GM21423 (cell line): Measurements from ENCODE around the gene ANKRD13D.
"Not testable (repeated sequence)": the region's sequence is repeated elsewhere in the genome, so short reads cannot be mapped to it uniquely, and the experiment has no call there.

Source experiments
- ATAC-seq: cut with Tn5 transposase; IDR thresholded peaks from one replicate; pipeline ENCODE4 v1.9.1; 2021; ENCODE audit warnings: mild to moderate bottlenecking, moderate library complexity; ENCODE audit not compliant: unreplicated experiment

The ANKRD13D gene

DNA sequence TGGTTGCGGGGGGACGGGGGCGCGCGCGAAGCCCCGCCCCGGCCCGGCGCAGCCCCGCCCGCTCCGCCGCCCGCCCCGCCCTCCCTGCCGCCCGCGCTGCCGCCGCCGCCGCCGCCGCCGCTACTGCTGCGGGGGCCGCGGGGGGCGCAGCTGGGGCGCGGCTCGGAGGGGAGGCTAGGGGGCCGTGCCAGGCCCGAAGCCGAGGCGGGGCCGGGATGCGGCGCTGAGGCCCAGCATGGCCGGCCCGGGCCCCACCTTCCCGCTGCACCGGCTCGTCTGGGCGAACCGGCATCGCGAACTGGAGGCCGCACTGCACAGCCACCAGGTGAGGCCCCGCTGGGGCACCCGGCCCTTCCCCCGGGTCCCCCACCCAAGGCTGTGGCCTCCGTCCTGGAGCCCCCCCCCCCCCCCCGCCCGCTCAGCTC, at the start of gene ANKRD13D:
ANKRD13D (plus strand) TSS at position 78 of the 425 bp plus-strand sequence; CDS start at position 236, 158 bp downstream.
- no peak for ATAC-seq

DNA sequence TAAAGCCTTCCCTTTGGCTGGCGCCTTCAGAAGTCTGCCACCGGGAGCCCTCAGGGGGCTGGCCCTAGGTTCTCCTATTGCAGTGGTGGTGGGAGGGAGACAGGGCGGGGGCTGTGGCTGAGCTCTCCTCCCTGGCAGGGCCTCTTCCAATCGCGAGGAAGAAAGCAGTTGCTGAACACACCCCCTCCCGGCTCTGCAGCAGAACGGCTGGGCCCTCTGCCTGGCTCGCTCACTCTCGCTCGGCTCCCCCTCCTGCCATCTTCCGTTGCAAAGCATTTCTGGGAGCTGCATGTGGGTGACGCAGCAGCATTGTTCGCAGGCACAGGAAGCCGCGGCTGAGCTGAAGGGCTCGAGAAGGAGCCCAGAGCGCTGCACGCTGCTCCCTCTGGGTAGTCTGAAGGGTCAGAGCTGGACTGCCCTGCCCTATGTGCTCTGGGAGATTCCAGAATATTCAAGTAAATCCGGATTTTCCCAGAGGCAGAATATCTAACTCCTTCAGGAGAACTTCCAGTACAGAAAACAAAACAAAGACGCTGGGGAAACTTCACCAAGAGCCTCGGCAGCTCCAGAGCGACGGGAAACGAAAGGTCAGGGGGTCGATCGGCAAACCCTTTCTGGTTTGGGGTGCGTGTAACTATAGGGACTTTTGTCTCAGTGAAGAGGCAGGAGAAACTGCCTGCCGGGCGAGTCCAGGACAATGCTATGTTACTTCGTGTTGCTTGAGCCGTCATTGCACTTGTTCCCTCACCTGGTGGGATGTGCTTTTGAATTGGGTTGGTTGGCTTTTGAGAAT, 49.1 kb upstream of the ANKRD13D start:
- peak; percentile 88 for ATAC-seq

DNA sequence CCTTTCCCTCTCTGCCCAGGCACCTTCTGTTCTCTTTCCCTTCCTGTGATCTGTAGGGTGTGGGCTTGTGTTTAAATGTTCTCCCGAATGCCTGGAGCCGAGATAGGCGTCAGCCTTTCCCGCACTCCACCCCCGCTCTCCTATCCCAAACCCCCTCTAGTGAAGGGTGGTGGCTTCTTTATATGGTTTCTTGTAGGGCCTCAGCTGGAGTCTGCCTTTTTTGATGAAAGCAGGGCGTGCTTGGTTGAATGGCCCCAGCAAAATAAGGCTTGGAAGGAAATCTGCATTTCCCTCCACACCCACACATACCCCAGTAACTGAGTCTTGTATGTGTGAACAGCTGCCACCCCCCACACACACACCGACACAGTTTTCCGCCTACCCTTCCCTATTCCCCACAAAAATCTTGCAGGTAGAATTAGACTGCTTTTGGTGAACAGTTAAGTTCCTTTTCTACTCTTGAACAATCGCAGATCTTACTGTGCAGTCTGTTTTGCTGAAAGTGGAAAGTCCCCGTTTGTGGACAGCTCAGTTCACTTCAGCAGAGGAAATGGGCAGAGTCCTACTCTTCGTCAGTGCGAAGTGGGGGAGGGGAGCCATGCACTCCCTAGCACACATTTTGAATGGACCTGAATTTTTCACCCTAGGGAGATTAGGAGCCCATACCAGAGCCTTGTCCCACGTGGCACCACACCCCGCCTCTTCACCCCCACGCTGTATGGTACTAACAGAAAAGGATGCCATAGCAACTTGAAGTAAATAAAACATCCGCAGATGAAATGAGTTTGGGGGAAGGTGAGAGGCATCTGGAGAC, 48.3 kb upstream of the ANKRD13D start:
- ATAC-seq, result peak; percentile 28

DNA sequence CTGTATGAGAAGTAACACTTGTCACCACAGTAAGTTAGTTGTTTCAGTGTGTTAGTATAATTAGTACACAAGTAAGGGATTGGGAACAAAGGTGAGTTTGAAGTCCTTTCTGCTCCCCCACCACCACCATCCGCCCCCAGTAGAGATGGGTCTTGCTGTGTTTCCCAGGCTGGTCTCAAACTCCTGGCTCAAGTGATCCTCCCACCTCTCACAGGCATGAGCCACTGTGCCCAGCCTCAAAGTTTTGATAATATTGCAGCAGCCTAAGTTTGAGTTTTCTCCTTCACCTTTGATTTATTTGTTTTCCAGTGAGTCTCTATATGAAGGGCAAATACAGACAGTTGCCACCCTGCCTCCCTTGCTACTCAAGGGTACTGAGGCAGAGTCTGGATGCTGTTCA, 46.6 kb upstream of the ANKRD13D start:
- no peak for ATAC-seq

DNA sequence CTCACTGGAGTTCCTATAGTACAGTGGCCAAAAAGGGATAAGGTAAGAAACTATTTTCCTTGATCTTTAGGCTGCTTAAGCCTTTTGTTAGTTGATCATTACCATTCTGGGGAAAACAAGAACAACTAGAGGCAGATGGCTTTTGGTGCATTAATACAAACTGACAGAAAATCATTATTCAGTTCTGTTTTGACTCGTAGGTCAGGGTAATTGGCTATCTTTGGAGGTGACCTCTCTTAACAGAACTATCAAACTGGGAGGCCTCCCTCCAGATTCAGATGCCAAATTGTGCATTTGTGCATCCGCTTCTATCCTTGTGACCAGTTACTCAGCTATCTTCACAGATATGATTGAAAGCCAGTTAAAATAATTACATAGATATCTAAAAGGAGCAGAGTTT, 46.1 kb upstream of the ANKRD13D start:
- ATAC-seq, result no peak

DNA sequence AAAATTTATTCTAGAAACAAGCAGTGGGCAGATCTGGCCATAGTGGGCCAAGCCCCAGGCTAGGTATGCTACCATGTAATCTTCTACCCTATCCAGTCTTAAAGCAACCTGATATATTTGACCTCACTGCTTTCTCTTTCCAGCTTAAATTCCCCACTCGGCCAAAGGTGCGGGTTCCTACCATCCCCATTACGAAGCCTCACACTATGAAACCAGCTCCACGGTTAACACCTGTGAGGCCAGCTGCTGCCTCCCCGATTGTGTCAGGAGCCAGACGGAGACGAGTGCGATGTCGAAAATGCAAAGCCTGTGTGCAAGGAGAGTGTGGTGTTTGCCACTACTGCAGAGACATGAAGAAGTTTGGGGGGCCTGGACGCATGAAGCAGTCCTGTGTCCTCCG, 44.1 kb upstream of the ANKRD13D start:
- ATAC-seq, result no peak

DNA sequence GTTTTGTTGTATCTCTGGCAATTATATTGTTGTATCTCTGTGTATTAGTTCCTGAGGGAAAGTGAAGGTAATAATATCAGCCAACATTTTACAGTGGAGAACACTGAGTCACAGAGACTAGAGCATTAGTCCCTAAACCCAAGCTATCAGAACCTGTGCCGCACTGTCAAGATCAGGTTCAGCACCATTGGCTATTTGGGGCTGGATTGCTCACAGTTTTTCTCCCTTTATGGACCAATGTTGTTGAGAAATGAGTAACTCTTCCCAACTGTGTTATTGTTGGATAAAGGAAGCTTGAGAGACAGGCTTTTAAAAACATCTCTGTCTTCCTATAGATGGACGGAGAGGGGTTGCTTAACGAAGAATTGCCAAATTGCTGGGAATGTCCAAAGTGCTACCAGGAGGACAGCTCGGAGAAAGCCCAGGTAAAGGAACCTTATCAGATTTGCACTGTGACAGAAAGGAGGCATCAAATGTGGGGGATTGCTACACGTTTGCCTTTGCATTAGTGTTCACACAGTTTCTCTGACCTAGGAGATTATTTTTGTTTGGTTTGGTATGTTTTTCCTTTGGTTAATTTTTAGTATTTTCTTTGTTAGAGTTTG, 41.1 kb upstream of the ANKRD13D start:
- ATAC-seq, result no peak

DNA sequence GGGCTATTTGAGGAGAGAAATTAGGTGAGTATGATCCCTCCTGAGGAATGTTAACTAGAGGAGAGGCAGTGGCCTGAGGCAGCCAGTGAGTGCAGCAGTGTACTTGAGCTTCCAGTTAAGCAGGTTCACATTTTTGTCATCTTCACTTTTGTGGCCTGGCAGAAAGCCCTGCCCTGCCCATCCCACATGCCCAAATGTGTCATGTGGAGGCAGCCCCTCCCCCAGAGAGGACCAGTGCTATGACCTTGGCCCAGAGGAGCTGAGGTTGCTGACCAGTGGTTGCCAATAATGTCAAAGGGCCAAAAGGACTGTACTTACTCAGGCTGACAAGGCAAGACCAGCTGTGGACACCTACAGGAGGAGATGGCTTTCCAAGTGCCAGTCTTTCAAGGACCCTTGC, 40.5 kb upstream of the ANKRD13D start:
- ATAC-seq, result no peak

DNA sequence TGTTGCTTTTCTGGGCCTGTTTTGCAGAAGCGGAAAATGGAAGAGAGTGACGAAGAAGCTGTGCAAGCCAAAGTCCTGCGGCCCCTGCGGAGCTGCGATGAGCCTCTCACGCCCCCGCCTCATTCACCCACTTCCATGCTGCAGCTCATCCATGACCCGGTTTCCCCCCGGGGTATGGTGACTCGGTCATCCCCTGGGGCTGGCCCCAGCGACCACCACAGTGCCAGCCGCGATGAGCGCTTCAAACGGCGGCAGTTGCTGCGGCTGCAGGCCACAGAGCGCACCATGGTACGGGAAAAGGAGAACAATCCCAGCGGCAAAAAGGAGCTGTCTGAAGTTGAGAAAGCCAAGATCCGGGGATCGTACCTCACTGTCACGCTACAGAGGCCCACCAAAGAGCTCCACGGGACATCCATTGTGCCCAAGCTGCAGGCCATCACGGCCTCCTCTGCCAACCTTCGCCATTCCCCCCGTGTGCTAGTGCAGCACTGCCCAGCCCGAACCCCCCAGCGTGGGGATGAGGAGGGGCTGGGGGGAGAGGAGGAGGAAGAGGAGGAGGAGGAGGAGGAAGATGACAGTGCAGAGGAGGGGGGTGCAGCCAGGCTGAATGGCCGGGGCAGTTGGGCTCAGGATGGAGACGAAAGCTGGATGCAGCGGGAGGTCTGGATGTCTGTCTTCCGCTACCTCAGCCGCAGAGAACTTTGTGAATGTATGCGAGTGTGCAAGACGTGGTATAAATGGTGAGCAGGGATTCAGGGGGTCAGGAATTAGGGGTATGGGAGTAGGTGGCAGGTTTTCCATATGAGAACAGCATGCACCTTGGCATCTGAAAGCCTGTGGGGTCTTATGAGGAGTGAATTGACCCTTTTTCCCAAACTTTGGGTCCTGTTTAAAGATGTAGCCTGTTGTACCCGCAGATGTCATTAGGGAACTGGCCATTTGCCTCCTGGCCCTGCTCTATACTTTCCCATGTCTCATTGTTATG, 38.8 kb upstream of the ANKRD13D start:
- ATAC-seq, result no peak

DNA sequence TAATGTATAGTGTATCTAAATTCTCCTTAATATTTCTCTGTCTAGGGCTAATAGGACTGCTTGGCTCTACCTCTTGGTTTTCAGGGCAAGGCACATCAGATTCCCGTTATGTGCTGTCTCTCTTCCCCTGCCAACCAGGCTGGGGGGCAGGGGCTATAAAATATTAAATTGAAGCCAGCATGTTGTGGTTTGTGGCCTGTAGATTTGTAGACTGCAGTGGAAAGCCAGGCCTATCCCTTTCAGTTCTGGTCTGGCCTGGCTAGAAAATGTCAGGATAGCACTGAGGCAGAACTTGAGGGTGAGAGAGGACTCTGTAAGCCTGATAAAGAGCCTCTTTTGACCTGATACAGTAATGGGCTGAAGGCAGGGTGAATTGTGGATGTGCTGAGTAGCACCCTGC, 37.3 kb upstream of the ANKRD13D start:
- ATAC-seq, result no peak

DNA sequence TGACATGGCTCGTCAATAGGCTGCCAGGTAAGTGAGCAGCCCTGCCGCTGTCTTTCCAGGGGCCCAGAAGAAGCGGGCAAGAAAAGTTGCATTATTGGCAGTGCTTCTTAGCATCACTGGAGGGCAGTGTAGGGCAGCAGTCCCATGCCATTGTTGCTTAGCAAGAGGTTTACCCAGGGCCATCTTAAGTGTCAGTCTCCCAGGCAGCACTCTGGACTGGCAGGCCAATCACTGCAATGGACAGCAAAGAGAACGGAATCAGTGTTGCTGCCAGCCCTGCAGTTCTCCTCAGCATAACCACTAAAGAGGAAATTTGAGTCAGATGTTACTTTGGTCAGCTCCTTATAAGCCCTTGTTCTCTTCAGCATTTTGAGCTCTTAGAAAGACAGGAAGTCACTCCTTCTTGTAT, 36.3 kb upstream of the ANKRD13D start:
- no peak for ATAC-seq

DNA sequence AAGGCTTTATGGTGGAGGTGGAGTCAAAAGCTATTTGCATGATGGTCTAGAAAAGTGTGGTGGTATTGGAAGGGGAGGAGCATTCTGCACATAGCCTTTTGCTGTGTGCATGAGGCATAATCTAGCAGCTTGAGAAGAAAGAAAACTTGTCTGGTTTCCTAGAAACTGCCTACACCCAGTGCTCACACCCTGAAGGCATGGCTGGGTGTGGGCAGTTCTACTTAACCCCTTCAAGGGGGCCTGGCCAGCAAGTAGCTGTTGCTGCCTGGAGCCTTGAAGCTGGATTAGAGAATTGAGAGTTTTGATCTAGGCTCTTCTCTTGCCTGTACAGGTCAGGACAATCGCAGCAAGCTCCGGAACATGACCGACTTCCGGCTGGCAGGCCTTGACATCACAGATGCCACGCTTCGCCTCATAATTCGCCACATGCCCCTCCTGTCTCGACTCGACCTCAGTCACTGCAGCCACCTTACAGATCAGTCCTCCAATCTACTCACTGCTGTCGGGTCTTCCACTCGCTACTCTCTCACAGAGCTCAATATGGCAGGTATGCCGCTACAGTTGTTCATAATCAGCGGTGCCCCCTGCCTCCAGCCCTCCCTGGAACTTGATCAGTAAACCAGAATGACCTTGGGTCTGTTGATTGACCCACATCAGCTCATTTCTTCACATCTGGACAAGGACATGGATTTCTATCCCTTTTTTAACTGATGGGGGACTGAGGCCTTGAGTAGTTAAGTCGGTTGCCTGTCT, 35.1 kb upstream of the ANKRD13D start:
- ATAC-seq, result no peak

DNA sequence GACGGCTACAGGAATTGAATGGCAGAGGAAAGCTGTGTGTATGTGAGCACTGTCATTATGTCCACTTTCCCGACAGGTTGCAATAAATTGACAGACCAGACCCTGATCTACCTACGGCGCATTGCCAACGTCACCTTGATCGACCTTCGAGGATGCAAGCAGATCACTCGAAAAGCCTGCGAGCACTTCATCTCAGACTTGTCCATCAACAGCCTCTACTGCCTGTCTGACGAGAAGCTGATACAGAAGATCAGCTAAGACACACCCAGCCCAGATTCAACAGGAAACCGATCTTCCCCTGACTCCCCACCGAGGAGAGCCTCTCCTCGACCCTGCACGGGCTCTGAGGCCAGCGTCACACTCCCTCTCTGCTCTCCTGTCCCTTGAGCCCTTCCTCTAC, 34.3 kb upstream of the ANKRD13D start:
- ATAC-seq, result no peak

DNA sequence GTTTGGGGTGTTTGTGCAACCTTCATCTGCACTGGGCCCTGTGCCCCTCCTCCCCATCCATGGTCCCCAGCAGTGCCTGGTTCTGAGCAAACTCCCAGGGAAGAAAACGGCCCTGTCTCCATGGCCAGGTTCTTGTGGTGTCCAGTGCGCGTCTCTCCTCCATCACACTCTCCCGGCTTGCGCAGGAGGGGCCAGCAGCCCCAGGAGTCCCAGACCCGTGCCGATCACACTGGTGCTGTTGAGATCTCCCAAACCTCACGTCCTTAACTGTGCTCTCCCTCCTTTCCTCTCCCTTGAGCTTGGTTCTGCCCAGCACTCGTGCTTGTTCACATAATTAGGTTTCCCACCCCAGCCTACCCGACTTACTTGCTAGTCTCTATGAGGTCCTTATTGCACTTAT, 33.8 kb upstream of the ANKRD13D start:
- ATAC-seq, result no peak

DNA sequence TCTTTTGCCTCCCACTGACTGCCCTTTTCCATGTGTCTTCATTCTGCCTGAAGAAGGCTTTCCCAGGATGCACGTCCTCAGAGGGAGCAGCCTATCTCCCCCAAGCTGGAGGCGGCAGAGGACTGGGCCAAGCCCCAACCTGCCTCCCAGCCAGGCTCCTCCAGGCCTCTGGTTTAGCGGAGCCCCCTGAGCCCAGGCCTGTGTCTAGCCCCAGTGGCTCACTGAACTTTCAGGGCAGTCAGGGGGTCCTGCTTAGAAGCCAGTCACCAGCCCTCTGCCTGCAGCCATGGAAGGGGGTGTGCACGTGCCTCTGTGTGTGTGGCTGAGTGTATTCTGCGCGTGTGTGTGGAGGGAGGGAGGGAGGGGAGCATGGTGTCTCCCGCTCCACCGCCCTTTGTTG, 33.2 kb upstream of the ANKRD13D start:
- ATAC-seq, result no peak

DNA sequence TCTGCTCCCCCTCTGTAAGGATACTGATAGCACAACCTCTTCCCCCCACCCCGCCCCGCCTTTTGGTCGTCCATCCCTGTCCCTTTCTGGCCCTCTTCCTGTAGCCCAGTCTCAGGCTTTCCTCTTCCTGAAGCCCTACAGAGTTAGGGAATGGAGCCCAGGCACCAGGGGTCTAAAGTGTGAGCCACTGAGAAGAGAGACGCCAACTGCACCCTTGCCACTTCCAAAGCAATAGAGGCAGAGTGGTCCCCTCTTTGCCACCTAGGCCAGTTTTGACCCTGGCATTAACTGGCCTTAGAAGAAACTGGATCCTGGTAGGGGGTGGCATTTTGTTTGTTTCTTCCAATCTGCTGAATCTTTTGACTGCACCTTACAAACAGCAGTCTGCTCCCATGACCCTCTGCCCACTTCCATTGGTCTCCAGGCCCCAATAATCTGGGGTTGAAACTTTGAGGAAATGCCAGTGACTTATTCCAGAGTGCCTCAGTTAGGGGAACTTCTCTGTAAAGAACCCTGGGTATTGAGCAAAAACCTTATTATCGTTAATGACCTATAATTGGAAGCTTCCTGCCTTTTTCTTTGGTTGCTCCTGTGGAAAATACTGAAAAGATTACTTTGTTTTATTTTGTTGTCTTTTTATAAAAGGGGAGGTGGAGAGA, 32.5 kb upstream of the ANKRD13D start:
- no peak for ATAC-seq

DNA sequence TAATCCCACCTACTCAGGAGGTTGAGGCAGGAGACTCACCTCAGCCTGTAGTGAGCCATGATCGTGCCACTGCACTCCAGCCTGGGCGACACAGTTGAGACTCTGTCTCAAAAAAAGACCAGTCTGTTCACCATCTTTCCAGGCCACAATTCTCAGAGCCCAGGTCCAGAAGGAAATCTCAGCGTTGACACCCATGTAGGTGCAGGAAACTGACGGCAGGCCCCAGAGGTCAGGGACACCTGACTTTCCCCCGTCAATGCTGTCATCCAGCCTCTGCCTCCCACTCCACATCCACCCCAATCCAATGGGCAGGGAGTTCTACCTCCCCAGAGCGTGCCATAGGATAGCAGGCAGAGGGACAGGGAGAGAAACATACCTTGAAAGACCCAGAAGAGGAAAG, 28.7 kb upstream of the ANKRD13D start:
- ATAC-seq, result no peak

DNA sequence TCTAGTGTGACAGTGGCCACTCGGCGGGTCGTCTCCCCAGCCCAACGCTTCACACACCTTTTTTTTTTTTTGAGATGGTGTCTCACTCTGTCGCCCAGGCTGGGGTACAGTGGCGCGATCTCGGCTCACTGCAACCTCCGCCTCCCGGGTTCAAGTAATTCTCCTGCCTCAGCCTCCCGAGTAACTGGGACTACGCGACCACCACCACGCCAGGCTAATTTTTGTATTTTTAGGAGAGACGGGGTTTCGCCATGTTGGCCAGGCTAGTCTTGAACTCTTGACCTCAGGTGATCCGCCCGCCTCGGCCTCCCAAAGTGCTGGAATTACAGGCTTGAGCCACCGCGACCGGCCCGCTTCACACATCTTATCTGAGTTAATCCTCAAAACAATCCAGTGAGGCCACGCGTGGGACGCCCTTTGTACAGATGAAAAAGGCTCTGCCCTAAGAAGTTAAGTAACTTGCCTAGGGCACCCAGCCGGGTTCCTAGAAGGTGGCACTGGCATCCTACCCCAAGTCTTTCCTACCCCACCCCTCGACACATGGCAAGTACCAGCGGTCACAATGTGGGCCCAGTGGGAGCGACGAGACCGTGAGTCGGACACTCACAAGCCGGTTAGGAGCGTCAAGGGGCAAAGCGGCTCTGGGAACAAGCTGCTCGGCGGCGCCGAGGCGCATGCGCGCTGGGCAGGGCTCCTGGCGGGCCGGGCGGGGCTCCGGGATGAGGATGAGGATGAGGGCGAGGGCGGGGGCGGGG, 28.0 kb upstream of the ANKRD13D start:
- not testable (repeated sequence) for ATAC-seq

DNA sequence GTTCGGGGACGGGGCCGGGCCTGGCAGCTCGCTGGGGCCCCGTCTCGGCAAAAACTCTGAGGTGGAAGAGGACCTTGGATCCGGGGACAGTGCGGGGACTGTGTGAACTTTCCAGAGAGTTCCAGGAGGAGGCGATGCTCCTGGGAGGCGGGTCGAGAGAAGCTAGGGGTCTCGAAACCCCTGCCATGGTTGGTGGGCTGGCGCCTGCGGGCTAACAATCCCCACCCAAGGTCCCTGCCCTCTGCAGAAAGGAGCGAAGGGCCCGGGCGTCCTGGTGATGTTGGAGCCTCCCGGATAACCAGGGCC, 27.5 kb upstream of the ANKRD13D start:
- no peak for ATAC-seq
